K562 (cell line): ENCODE data around the gene TMEM270. TPM values are rescaled to one million over a fixed set of nuclear protein-coding genes. Genes with fewer than 3 reads are reported as not detected.

Source experiments
- ARNT ChIP-seq, 2 experiments: fragments of 450-650 bp; IDR thresholded peaks; 2 replicates each; pipeline ENCODE4 v1.6.1; 2016; ENCODE audit warnings: mild to moderate bottlenecking in 1 of 2
- ETV5 ChIP-seq: sonication (generic); formaldehyde crosslinking; IDR thresholded peaks from 2 replicates; pipeline ENCODE4 v1.4.0; 2020; ENCODE audit warnings: low read depth, mild to moderate bottlenecking, missing genetic modification reagents
- ETV6 ChIP-seq, 3 experiments: fragments of 150-350 bp in 1 of 3; sonication (generic) in 1 of 3; formaldehyde crosslinking in 1 of 3; IDR thresholded peaks; 2 replicates each; pipeline versions ENCODE4 v1.6.1 to v1.8.0; 2014 to 2022; ENCODE audit warnings: borderline replicate concordance in 2 of 3, low read depth in 2 of 3, antibody characterized with exemption in 1 of 3, low read length in 1 of 3, mild to moderate bottlenecking in 1 of 3, missing genetic modification reagents in 1 of 3
- FOXM1 ChIP-seq, 2 experiments: fragments of 450-650 bp in 1 of 2; sonication (generic) in 1 of 2; formaldehyde crosslinking in 1 of 2; IDR thresholded peaks; 2 replicates each; pipeline versions ENCODE4 v1.6.1 to v1.9.0; 2017 to 2022; ENCODE audit warnings: low read depth in 2 of 2, mild to moderate bottlenecking in 2 of 2, missing genetic modification reagents in 1 of 2, moderate library complexity in 1 of 2
- GATAD2A ChIP-seq: fragments of 450-650 bp; IDR thresholded peaks from 2 replicates; pipeline ENCODE4 v1.6.1; 2017
- HEY1 ChIP-seq: fragments of 250-450 bp; sonication (Bioruptor Pico); IDR thresholded peaks from 2 replicates; pipeline ENCODE4 v1.5.0; 2020; ENCODE audit warnings: mild to moderate bottlenecking, moderate library complexity, borderline replicate concordance
- L3MBTL2 ChIP-seq: fragments of 450-650 bp; IDR thresholded peaks from 2 replicates; pipeline ENCODE4 v1.6.1; 2016; ENCODE audit warnings: mild to moderate bottlenecking, moderate library complexity
- LARP7 ChIP-seq: fragments of 450-650 bp; IDR thresholded peaks from 2 replicates; pipeline ENCODE4 v1.6.1; 2016
- MBD2 ChIP-seq: sonication (generic); IDR thresholded peaks from 2 replicates; pipeline ENCODE4 v1.6.1; 2016; ENCODE audit warnings: low read depth, borderline replicate concordance
- MCM7 ChIP-seq, 2 experiments: fragments of 450-650 bp; IDR thresholded peaks; 2 replicates each; pipeline ENCODE4 v1.6.1; 2016 to 2018
- MNT ChIP-seq, 2 experiments: fragments of 450-650 bp; conservative IDR thresholded peaks; 2 replicates each; pipeline ENCODE4 v1.6.1; 2017; ENCODE audit warnings: mild to moderate bottlenecking in 2 of 2, moderate library complexity in 2 of 2
- NR2C1 ChIP-seq, 2 experiments: fragments of 450-650 bp; IDR thresholded peaks; 2 replicates each; pipeline ENCODE4 v1.6.1; 2017; ENCODE audit warnings: mild to moderate bottlenecking in 2 of 2, antibody characterized with exemption in 1 of 2, inconsistent platforms in 1 of 2, missing compliant biosample characterization in 1 of 2, missing genetic modification characterization in 1 of 2
- PTTG1 ChIP-seq: fragments of 450-650 bp; IDR thresholded peaks from 2 replicates; pipeline ENCODE4 v1.6.1; 2016; ENCODE audit warnings: low read depth, mild to moderate bottlenecking, missing genetic modification characterization, missing compliant biosample characterization
- TARDBP ChIP-seq: fragments of 450-650 bp; IDR thresholded peaks from 2 replicates; pipeline ENCODE4 v1.6.1; 2016
- TSC22D4 ChIP-seq: fragments of 450-650 bp; IDR thresholded peaks from 2 replicates; pipeline ENCODE4 v1.6.1; 2016; ENCODE audit warnings: missing genetic modification characterization, missing biosample characterization, control low read depth
- ZMIZ1 ChIP-seq, 2 experiments: fragments of 150-350 bp in 1 of 2; IDR thresholded peaks; 2 replicates each; pipeline ENCODE4 v1.6.1; 2012 to 2016; ENCODE audit warnings: low read depth in 2 of 2, low read length in 2 of 2, mild to moderate bottlenecking in 1 of 2, moderate library complexity in 1 of 2
- ZNF12 ChIP-seq: sonication (generic); formaldehyde crosslinking; IDR thresholded peaks from 2 replicates; pipeline ENCODE4 v1.4.0; 2020; ENCODE audit warnings: mild to moderate bottlenecking, missing genetic modification reagents
- polyA plus RNA-seq, 8 experiments: library from polyadenylated mRNA; depleted of rRNA in 4 of 8; stranded (reverse) in 5 of 8; unstranded in 3 of 8; fragments of >200 nt; fragmentation: Nextera tagmentation in 2 of 8; fragmentation: Illumina TruSeq in 1 of 8; extraction: Ambion mirVana in 2 of 8; extraction: Trizol in 1 of 8; gene quantifications; 2 replicates each; pipeline versions ENCODE4 v1.2.1 to v1.2.3, GENCODE V29; 2011 to 2014; ENCODE audit warnings: inconsistent platforms in 1 of 8, missing spikeins in 1 of 8
- total RNA-seq, 7 experiments: library from RNA; depleted of rRNA in 6 of 7; stranded (reverse); fragments of >200 nt in 6 of 7; fragmentation: Illumina TruSeq in 2 of 7; extraction: Trizol in 2 of 7; gene quantifications; 2 replicates each; pipeline versions ENCODE4 v1.2.1 to v1.2.3, GENCODE V29; 2011 to 2021; ENCODE audit warnings: low replicate concordance in 1 of 7
- TF ChIP-seq, protein P1 (sequence below): IDR thresholded peaks from 2 replicates; pipeline ENCODE4 v1.6.1; 2011; ENCODE audit not compliant: insufficient read length; ENCODE audit errors: extremely low read depth
- TF ChIP-seq, protein P2 (sequence below): fragments of 450-650 bp; IDR thresholded peaks from 2 replicates; pipeline ENCODE4 v1.6.1; 2016; ENCODE audit warnings: antibody characterized with exemption

Gene TMEM270
- total and polyA plus RNA-seq, 9 of the 15 experiments (the other 6 are each of a cell fraction or from before 2014, with no cell fraction given): not detected

DNA sequence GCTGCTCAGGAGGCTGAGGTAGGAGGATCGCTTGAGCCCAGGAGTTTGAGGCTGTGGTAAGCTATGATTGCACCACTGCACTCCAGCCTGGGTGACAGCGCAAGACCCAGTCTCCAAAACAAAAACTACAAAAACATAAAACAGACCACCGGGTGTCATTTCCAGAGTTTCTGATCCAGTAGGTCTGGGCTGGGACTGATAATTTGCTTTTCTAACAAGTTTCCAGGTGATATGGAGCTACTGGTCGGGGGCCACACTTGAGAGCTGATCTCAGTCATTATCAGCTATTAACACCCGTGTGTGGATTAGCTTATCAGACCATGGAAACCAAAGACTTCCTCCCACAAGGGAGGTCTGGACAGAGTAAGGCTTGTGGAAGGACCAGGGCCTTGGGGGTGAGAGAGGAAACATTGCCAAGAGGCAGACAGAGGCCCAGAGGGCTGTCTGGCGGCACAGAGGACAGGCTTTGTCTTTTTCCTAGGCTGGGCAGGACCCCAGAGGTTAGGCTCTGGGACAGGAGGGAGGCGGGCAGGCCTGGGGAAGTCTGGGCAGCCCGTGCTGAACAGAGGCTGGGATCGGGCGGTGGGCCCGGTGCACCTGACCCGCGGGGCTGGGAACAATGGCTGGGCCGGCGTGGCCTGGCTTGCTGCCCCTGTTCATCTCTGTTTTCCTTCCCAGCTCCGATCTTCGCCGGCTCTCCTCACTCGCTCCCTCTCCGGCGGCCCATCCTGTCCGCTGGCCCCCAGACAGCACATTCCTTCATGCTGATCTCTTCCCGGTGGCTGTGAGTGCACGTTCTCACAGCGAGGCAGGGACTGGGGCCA, 25.2 kb downstream of the TMEM270 start (continued):
- peak in 1 of 2 experiments; percentile 100; a peak in 2 of 4 replicates for TF ChIP-seq ZMIZ1 (IDR thresholded peaks at IDR 0.05; ENCODE audit: low read depth in 2 of 2, low read length in 2 of 2)
- TF ChIP-seq TARDBP: peak; percentile 100
- no peak for TF ChIP-seq ZNF12
- TF ChIP-seq MCM7 (IDR thresholded peaks at IDR 0.05): no peak
- TF ChIP-seq L3MBTL2: peak; percentile 52; the same call in 1 of the 2 replicates
- TF ChIP-seq, protein P1, sequence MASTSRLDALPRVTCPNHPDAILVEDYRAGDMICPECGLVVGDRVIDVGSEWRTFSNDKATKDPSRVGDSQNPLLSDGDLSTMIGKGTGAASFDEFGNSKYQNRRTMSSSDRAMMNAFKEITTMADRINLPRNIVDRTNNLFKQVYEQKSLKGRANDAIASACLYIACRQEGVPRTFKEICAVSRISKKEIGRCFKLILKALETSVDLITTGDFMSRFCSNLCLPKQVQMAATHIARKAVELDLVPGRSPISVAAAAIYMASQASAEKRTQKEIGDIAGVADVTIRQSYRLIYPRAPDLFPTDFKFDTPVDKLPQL: no peak
- peak; percentile 48 to 92; a peak in 3 of 4 replicates for TF ChIP-seq ETV6 (IDR thresholded peaks at IDR 0.05; ENCODE audit: borderline replicate concordance in 1 of 2, low read depth in 2 of 2, low read length in 1 of 2)
- no peak for TF ChIP-seq ETV6 (CRISPR knock-in tag; IDR thresholded peaks at IDR 0.05; ENCODE audit: borderline replicate concordance)
- TF ChIP-seq ETV5 (CRISPR knock-in tag): peak; percentile 98
- TF ChIP-seq, protein P2, sequence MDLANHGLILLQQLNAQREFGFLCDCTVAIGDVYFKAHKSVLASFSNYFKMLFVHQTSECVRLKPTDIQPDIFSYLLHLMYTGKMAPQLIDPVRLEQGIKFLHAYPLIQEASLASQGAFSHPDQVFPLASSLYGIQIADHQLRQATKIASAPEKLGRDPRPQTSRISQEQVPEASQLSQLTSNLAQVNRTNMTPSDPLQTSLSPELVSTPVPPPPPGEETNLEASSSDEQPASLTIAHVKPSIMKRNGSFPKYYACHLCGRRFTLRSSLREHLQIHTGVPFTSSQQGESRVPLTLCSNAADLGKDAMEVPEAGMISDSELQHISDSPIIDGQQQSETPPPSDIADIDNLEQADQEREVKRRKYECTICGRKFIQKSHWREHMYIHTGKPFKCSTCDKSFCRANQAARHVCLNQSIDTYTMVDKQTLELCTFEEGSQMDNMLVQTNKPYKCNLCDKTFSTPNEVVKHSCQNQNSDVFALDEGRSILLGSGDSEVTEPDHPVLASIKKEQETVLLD: peak; percentile 90
- TF ChIP-seq ARNT (IDR thresholded peaks at IDR 0.05): peak; percentile 100
- peak; percentile 100 for TF ChIP-seq FOXM1 (IDR thresholded peaks at IDR 0.05; ENCODE audit: low read depth)
- 0 out of 2 replicates have a peak, but pooled peaks have one; percentile 19 for TF ChIP-seq FOXM1 (CRISPR knock-in tag; IDR thresholded peaks at IDR 0.05; ENCODE audit: low read depth)
- no peak for TF ChIP-seq TSC22D4 (tag)
- peak; percentile 54; the same call in 1 of the 2 replicates for TF ChIP-seq PTTG1 (tag)
- TF ChIP-seq MBD2: peak; percentile 93
- peak; percentile 70 to 92 for TF ChIP-seq MNT (conservative IDR thresholded peaks at IDR 0.05)
- no peak for TF ChIP-seq LARP7
- peak; percentile 41; the same call in 1 of the 2 replicates for TF ChIP-seq NR2C1 (IDR thresholded peaks at IDR 0.05)
- TF ChIP-seq NR2C1 (tag; IDR thresholded peaks at IDR 0.05): peak; percentile 81
- peak; percentile 83 for TF ChIP-seq GATAD2A
- TF ChIP-seq HEY1 (CRISPR knock-in tag): peak; percentile 99
